ENCODE measurements around the gene SIRT6. TPM values are rescaled to one million over a fixed set of nuclear protein-coding genes. Genes with fewer than 3 reads are reported as not detected.
"Not testable (repeated sequence)": the region's sequence is repeated elsewhere in the genome, so short reads cannot be mapped to it uniquely, and the experiment has no call there.

The SIRT6 gene
- total RNA-seq, 2 experiments from 2014 or later, result 28.0 to 29.7 TPM

- intact Hi-C loops (cut with micrococcal nuclease), result loop anchor here (1.0 to 5.0 kb wide), 2 partner anchors 63 to 153 kb away; no protein-coding TSS in a partner anchor
- Mint-ChIP-seq H3K27ac (peak overlapping the region; percentile 3), H3K9me3 (no peaks in the 10 kb centered on the region), H3K4me3 (peak overlapping the region; percentile 9), H3K4me1 (ENCODE audit: low read depth) (peaks cover 8% of the 10 kb centered on the region), H3K27me3 (peaks cover 2% of the 10 kb centered on the region), H3K36me3 (no peaks in the 10 kb centered on the region)
- CTCF ChIA-PET, result interaction anchor here (0.6 to 3.1 kb wide), 54 partner anchors 8 to 583 kb away, joined by 3 to 21 read pairs (median 6); partner anchors contain the start of genes CREB3L3, EEF2, PIAS4 and YJU2
- POLR2A ChIA-PET, result interaction anchor here (0.7 to 0.8 kb wide), 2 partner anchors 50 to 154 kb away, joined by 3 read pairs; partner anchors contain the start of gene EEF2
- peak; percentile 93 for DNase-seq
These were observed 42.6 kb downstream of the SIRT6 start for GRCh38 chr19:4139614-4140236.

GRCh38 chr19:4138445-4138844, 43.9 kb downstream of the SIRT6 start:
- no peak for DNase-seq
- no peaks in the 10 kb centered on the region for H3K27me3 Mint-ChIP-seq
- intact Hi-C loops (cut with micrococcal nuclease), result no loop called here
- H3K4me1 Mint-ChIP-seq (ENCODE audit: low read depth), result peaks cover 8% of the 10 kb centered on the region
- POLR2A ChIA-PET, result no interaction called here
- no peaks in the 10 kb centered on the region for H3K9me3 Mint-ChIP-seq
- no peak overlapping the region for H3K4me3 Mint-ChIP-seq
- CTCF ChIA-PET, result interaction anchor here (3.1 kb wide), 1 partner anchor 66 kb away, joined by 21 read pairs; no protein-coding TSS in a partner anchor
- H3K36me3 Mint-ChIP-seq, result no peaks in the 10 kb centered on the region
- H3K27ac Mint-ChIP-seq, result no peak overlapping the region

GRCh38 chr19:4136680-4137088, 45.7 kb downstream of the SIRT6 start:
- intact Hi-C loops (cut with micrococcal nuclease), result no loop called here
- H3K4me3 Mint-ChIP-seq, result no peak overlapping the region
- POLR2A ChIA-PET, result no interaction called here

GRCh38 chr19:4135386-4135785, 47.0 kb downstream of the SIRT6 start:
- H3K27ac Mint-ChIP-seq; H3K4me1 Mint-ChIP-seq (ENCODE audit: low read depth); CTCF ChIA-PET; H3K9me3 Mint-ChIP-seq; POLR2A ChIA-PET; H3K4me3 Mint-ChIP-seq; H3K27me3 Mint-ChIP-seq; intact Hi-C loops (cut with micrococcal nuclease); H3K36me3 Mint-ChIP-seq; DNase-seq: not testable (repeated sequence)

More at GRCh38 chr19:4136680-4137088, 45.7 kb downstream of the SIRT6 start:
- CTCF ChIA-PET, result no interaction called here
- H3K27me3 Mint-ChIP-seq, result no peaks in the 10 kb centered on the region
- H3K36me3 Mint-ChIP-seq, result no peaks in the 10 kb centered on the region
- H3K9me3 Mint-ChIP-seq, result no peaks in the 10 kb centered on the region
- no peak overlapping the region for H3K27ac Mint-ChIP-seq
- DNase-seq, result no peak
- peaks cover 8% of the 10 kb centered on the region for H3K4me1 Mint-ChIP-seq (ENCODE audit: low read depth)

- H3K9me3 Mint-ChIP-seq, result no peaks in the 10 kb centered on the region
- H3K27me3 Mint-ChIP-seq, result no peaks in the 10 kb centered on the region
- H3K27ac Mint-ChIP-seq, result no peak overlapping the region
- H3K4me1 Mint-ChIP-seq (ENCODE audit: low read depth), result no peaks in the 10 kb centered on the region
- DNase-seq, result no peak
- H3K4me3 Mint-ChIP-seq, result no peak overlapping the region
- ChIA-PET CTCF (interaction anchor here (0.6 kb wide), 2 partner anchors 69 to 268 kb away, joined by 3 read pairs; no protein-coding TSS in a partner anchor), POLR2A (no interaction called here)
- H3K36me3 Mint-ChIP-seq, result no peaks in the 10 kb centered on the region
- intact Hi-C loops (cut with micrococcal nuclease), result no loop called here
These were observed 48.0 kb downstream of the SIRT6 start for GRCh38 chr19:4134351-4134750.

- no peak overlapping the region for H3K27ac Mint-ChIP-seq
- no peak overlapping the region for H3K4me3 Mint-ChIP-seq
- H3K27me3 Mint-ChIP-seq, result no peaks in the 10 kb centered on the region
- ChIA-PET CTCF (interaction anchor here (1.1 to 3.8 kb wide), 2 partner anchors 9 kb away, joined by 7 to 20 read pairs; no protein-coding TSS in a partner anchor), POLR2A (no interaction called here)
- no peaks in the 10 kb centered on the region for H3K36me3 Mint-ChIP-seq
- intact Hi-C loops (cut with micrococcal nuclease), result no loop called here
- no peaks in the 10 kb centered on the region for H3K4me1 Mint-ChIP-seq (ENCODE audit: low read depth)
- DNase-seq, result no peak
- H3K9me3 Mint-ChIP-seq, result no peaks in the 10 kb centered on the region
These were observed 51.5 kb downstream of the SIRT6 start for GRCh38 chr19:4130744-4131438.

- H3K4me1 Mint-ChIP-seq (ENCODE audit: low read depth); H3K27me3 Mint-ChIP-seq; H3K4me3 Mint-ChIP-seq; POLR2A ChIA-PET; H3K36me3 Mint-ChIP-seq; H3K27ac Mint-ChIP-seq; DNase-seq; H3K9me3 Mint-ChIP-seq: not testable (repeated sequence)
- CTCF ChIA-PET, result interaction anchor here (3.8 kb wide), 1 partner anchor 11 kb away, joined by 20 read pairs; no protein-coding TSS in a partner anchor
- intact Hi-C loops (cut with micrococcal nuclease), result loop anchor here (10.0 kb wide), 1 partner anchor 56 kb away; the partner anchor contains the start of genes ANKRD24 and SIRT6
These were observed 53.3 kb downstream of the SIRT6 start for GRCh38 chr19:4129050-4129449.

GRCh38 chr19:4127322-4127721, 55.0 kb downstream of the SIRT6 start:
- H3K27me3 Mint-ChIP-seq, POLR2A ChIA-PET: not testable (repeated sequence)

GRCh38 chr19:4124638-4125037, 57.7 kb downstream of the SIRT6 start:
- H3K27me3 Mint-ChIP-seq, result no peaks in the 10 kb centered on the region
- no peaks in the 10 kb centered on the region for H3K9me3 Mint-ChIP-seq
- DNase-seq, result peak; percentile 29
- intact Hi-C loops (cut with micrococcal nuclease), result loop anchor here (5.0 to 10.0 kb wide), 3 partner anchors 60 to 137 kb away; partner anchors contain the start of genes ANKRD24, EEF2, PIAS4 and SIRT6
- peak overlapping the region; percentile 45 for H3K27ac Mint-ChIP-seq
- POLR2A ChIA-PET, result no interaction called here
- CTCF ChIA-PET, result interaction anchor here (1.7 kb wide), 1 partner anchor 15 kb away, joined by 8 read pairs; no protein-coding TSS in a partner anchor
- H3K36me3 Mint-ChIP-seq, result no peaks in the 10 kb centered on the region
- H3K4me1 Mint-ChIP-seq (ENCODE audit: low read depth), result peaks cover 21% of the 10 kb centered on the region
- H3K4me3 Mint-ChIP-seq, result peak overlapping the region; percentile 61

More at GRCh38 chr19:4127322-4127721, 55.0 kb downstream of the SIRT6 start:
- not testable (repeated sequence) for H3K36me3 Mint-ChIP-seq, H3K9me3 Mint-ChIP-seq, DNase-seq, H3K27ac Mint-ChIP-seq, H3K4me3 Mint-ChIP-seq
- peaks cover 14% of the 10 kb centered on the region for H3K4me1 Mint-ChIP-seq (ENCODE audit: low read depth)
- intact Hi-C loops (cut with micrococcal nuclease), result loop anchor here (10.0 kb wide), 1 partner anchor 57 kb away; the partner anchor contains the start of genes ANKRD24 and SIRT6
- CTCF ChIA-PET, result interaction anchor here (3.8 kb wide), 1 partner anchor 13 kb away, joined by 20 read pairs; no protein-coding TSS in a partner anchor

Other genes with a start within 250 kb of the SIRT6 start
- gene NMRK2, start 249.5 kb downstream of the SIRT6 start, total RNA-seq, result not detected
- gene DAPK3, start 211.5 kb downstream of the SIRT6 start, total RNA-seq, result 10 to 100 TPM; 32.4 to 33.3 TPM
- gene EEF2, start 197.1 kb downstream of the SIRT6 start, total RNA-seq, result 1,000 to 10,000 TPM; 3,113 to 3,225 TPM
- gene PIAS4, start 174.8 kb downstream of the SIRT6 start, total RNA-seq, result 10 to 100 TPM; 22.5 to 24.4 TPM
- 10 to 100 TPM; 31.0 to 32.5 TPM for gene ZBTB7A, start 115.7 kb downstream of the SIRT6 start, total RNA-seq
- gene MAP2K2, start 58.4 kb downstream of the SIRT6 start, total RNA-seq, result 100 to 1,000 TPM; 128 to 129 TPM
- not detected for gene CREB3L3, start 28.9 kb downstream of the SIRT6 start, total RNA-seq
- gene ANKRD24, start 126 bp upstream of the SIRT6 start, total RNA-seq, result 1 to 10 TPM; 1.7 to 1.8 TPM
- gene EBI3, start 47.0 kb upstream of the SIRT6 start, total RNA-seq, result 10 to 100 TPM; 11.0 to 14.2 TPM
- gene YJU2, start 64.5 kb upstream of the SIRT6 start, total RNA-seq, result 10 to 100 TPM; 24.0 to 25.5 TPM
- gene SHD, start 96.7 kb upstream of the SIRT6 start, total RNA-seq, result not detected
- 1 to 10 TPM; 2.4 to 2.6 TPM for gene TMIGD2, start 119.8 kb upstream of the SIRT6 start, total RNA-seq
- 1 to 10 TPM; 7.8 to 8.1 TPM for gene FSD1, start 122.0 kb upstream of the SIRT6 start, total RNA-seq
- gene STAP2, start 156.3 kb upstream of the SIRT6 start, total RNA-seq, result 1 to 10 TPM; 9.1 to 9.4 TPM
- gene MPND, start 161.0 kb upstream of the SIRT6 start, total RNA-seq, result 10 to 100 TPM; 19.6 to 22.6 TPM
- 10 to 100 TPM; 38.1 to 42.0 TPM for gene SH3GL1, start 218.0 kb upstream of the SIRT6 start, total RNA-seq
- 10 to 100 TPM; 61.6 to 63.5 TPM for gene CHAF1A, start 220.1 kb upstream of the SIRT6 start, total RNA-seq